Left forelimb (tissue), 1 donor: ENCODE measurements around the gene PLPPR3.
"Not testable (repeated sequence)": the region's sequence is repeated elsewhere in the genome, so short reads cannot be mapped to it uniquely, and the experiment has no call there.

Experiments
- DNase-seq: peaks from one replicate; pipeline ENCODE4 v3.0.0-alpha.2; 2018; ENCODE audit warnings: low spot score

The PLPPR3 gene

GRCh38 chr19:821825-822503 lies at the start of gene PLPPR3:
Gene PLPPR3 (minus strand): TSS chr19:821955. CDS start chr19:821559, 396 bp downstream.
- DNase-seq = no peak

DNA sequence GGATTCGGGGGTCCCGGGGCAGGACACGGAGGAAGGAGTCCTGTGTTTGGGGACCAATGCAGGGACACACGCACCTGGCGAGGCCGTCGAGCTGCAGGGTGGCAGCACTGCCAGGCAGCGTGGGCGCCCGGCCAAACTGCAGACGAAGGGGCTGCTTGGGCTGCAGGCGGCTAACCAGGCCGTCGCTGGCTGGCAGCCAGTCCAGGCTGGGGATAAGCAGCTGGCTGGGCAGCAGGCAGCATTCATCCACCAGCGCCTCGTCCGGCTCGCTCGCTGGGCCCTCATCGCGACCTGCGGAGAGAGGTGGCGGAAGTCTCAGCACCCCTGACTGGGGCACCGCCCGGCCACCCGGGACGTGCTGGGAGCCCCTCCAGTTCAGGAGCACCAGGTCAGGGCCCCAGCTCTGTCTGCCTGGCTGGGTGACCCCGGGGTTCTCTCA lies 49.2 kb upstream of the PLPPR3 start:
- DNase-seq = no peak

- no peak for DNase-seq
Observed at GRCh38 chr19:870314-870713, 48.6 kb upstream of the PLPPR3 start.

- no peak for DNase-seq
Observed at GRCh38 chr19:869245-870177, 47.8 kb upstream of the PLPPR3 start.

DNA sequence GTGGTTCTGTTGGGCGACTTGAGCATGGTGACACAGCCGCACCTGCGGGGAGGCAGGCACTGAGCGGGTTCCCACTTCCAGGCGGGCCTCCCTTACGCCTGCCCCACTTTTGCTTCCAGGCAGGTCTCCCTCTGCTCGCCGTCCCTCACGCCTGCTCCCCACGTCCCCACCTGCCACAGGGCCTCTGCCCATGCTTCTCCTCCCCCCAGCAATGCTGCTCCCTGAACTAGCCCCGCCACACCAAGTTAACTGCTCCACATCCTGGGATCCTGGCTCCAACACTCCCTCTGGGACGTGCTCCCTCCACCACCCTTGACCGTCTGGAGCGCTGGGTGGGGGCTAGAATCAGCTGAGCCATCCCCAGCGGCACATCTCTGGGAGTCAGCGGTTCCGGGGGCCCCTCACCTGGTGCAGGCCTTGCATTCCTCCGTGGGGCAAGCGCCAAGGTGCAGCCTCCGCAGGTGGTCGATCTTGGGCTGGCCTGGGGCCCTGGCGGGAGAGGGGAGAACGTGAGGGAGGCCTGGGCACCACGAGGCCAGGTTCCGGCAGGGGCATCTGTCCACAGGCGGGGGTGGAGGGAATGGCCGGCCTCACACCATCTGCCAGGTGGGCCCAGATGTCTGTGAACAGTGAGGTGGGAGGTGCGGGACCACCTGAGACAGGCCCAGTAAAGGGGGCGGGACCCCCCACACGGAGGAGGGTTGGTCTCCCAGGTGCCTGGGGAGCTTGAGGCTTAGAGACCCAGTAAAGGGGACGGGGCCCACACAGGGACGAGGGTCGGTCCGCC lies 46.9 kb upstream of the PLPPR3 start:
- DNase-seq = no peak

DNA sequence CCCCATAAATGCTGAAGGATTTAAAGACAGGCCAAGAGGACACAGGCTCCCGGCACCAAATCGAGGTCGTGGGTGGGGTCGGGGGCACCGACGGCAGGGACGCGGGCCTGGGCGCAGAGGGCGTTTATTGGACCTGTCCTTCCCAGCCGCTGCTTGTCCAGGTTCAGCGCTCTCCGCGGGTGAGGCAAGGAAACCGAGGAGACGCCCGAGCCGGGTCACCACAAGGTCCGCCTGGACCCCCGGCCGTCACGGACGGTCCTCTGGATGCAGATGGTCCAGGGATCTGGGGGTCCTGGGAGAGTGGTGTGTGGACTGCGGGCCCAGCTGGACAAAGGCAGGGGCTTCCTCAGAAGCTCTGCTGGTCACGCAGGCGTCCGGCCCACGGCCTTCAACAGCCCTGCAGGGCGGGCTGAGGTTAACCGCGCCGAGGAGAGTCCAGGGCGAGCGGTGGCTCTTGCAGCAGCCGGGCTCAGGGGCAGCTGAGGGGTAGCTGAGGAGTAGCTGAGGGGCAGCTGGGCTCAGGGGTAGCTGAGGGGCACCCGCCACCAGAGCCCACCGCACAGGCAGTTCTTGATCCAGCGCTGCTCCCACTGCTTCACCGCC lies 46.2 kb upstream of the PLPPR3 start:
- no peak for DNase-seq

- DNase-seq = no peak
Observed at GRCh38 chr19:867301-867793, 45.6 kb upstream of the PLPPR3 start.

DNA sequence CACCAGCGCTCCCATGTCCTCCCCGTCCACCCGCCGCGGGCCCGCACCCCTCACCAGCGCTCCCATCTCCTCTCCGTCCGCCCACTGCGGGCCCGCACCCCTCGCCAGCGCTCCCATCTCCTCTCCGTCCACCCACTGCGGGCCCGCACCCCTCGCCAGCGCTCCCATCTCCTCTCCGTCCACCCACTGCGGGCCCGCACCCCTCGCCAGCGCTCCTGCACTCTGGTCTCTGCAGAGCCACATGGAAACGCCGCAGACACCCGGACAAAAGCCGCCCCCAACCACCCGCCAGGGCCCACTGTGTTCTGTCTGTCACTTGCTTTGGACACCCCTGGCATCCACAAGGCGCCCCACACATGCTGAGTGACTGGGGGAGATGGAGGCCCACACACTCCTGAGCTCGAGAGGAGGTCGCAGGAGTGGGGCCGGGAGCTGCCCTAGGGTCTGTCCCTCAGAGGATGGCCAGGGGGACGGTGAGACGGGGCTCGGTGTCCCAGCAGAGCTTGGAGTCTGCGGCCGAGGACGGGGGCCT lies 45.1 kb upstream of the PLPPR3 start:
- DNase-seq = no peak

- no peak for DNase-seq
Observed at GRCh38 chr19:863315-863620, 41.5 kb upstream of the PLPPR3 start.

DNA sequence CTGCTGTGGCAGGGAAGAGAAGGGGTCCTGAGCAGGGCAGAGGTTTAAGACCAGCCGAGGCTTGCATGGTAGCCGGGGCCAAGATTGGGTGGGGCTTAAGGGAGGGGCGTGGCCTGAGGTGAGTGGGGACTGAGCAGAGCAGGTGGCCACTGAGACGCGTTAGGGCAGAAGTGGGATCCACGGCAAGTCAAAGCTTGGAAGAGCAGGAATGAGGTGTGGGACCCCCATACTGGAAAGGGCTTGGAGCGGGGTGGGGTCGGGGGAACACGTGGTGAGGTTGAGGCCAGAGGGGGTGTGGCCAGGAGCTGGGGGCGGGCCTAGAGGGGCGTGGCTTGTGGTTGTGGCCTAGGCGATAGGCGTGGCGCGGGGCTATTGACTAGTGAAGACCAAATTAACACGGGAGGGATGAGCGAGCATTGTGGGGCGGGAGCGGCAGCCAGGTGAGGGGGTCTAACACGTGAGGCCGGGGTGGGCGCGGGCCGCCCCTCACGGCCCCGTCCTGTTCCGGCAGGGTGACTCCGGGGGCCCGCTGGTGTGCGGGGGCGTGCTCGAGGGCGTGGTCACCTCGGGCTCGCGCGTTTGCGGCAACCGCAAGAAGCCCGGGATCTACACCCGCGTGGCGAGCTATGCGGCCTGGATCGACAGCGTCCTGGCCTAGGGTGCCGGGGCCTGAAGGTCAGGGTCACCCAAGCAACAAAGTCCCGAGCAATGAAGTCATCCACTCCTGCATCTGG lies 41.0 kb upstream of the PLPPR3 start:
- no peak for DNase-seq

- no peak for DNase-seq
Observed at GRCh38 chr19:861756-862580, 40.2 kb upstream of the PLPPR3 start.

DNA sequence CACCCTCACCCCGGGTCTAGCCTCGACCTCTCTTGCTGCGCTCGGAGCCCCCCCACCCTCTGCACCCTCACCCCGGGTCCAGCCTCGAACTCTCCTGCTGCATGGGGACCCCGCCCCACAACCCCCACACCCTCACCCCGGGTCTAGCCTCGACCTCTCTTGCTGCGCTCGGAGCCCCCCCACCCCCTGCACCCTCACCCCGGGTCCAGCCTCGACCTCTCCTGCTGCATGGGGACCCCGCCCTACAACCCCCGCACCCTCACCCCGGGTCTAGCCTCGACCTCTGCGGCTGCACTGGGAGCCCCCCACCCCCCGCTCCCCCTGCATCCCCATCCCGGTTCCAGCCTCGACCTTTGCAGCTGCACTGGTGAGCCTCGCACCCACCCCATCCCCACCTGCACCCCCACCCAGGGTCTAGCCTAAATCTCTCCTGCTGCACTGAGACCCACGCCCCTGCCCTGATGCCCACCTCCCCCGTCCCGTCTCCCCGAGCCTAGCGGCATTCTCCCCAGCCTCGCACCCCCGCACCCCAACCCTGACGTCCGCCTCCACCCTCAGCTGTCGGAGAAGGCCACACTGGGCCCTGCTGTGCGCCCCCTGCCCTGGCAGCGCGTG lies 39.5 kb upstream of the PLPPR3 start:
- no peak for DNase-seq

GRCh38 chr19:858868-859843 lies 37.4 kb upstream of the PLPPR3 start, which contains the start of gene CFD:
Gene CFD (plus strand): TSS chr19:859664. CDS start chr19:859690, 26 bp downstream.
- DNase-seq = no peak

DNA sequence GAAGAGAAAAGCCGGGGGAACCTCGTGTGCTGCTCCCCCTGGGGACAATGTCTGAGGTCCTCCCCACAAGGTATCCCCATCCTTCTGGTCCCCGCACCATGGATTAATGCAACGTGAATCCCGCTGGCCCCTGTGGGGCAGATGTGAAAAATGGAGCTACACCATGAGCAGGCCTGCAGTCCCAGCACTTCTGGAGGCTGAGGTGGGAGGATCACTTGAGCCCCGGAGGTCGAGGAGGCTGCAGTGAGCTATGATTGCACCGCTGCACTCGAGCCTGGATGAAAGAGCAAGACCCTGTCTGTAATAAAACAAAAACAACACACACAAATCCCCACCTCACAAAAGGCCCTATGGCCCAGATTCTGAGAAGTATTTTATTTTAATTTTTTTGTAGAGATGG lies 36.5 kb upstream of the PLPPR3 start:
- no peak for DNase-seq

DNA sequence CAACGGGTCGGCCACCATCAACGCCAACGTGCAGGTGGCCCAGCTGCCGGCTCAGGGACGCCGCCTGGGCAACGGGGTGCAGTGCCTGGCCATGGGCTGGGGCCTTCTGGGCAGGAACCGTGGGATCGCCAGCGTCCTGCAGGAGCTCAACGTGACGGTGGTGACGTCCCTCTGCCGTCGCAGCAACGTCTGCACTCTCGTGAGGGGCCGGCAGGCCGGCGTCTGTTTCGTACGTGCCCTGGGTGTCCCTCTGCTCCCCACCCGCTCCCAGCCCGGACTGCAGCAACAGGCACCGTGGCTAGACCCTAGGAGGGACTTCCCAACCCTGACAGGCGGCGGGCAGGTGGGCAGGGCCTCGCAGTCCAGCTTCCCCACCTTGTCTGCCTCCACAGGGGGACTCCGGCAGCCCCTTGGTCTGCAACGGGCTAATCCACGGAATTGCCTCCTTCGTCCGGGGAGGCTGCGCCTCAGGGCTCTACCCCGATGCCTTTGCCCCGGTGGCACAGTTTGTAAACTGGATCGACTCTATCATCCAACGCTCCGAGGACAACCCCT lies 33.9 kb upstream of the PLPPR3 start:
- DNase-seq = no peak

GRCh38 chr19:855142-855541 lies 33.4 kb upstream of the PLPPR3 start:
- DNase-seq = no peak

GRCh38 chr19:854549-854948 lies 32.8 kb upstream of the PLPPR3 start:
- DNase-seq = no peak

DNA sequence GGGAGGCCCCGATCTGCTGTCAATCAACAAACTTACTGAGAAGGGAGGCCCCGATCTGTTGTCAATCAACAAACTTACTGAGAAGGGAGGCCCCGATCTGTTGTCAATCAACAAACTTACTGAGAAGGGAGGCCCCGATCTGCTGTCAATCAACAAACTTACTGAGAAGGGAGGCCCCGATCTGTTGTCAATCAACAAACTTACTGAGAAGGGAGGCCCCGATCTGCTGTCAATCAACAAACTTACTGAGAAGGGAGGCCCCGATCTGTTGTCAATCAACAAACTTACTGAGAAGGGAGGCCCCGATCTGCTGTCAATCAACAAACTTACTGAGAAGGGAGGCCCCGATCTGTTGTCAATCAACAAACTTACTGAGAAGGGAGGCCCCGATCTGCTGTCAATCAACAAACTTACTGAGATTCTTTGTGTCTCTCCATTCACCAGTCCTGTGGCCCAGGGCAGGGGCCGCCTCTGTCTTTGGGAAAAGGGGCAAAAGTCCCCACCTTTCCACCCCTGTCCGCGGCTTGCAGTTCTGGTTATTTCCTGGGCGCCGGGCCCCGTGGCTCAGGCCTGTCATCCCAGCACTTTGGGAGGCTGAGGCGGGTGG lies 32.0 kb upstream of the PLPPR3 start:
- not testable (repeated sequence) for DNase-seq
